Activated T-helper 2 cell treated with anti-CD3 and anti-CD28 coated beads, Interferon-gamma antibody, Interleukin-2, Interleukin-4, amounts not matched to agents 10 μg/mL and 5 μg/mL and 100 μg/mL, durations not matched to agents 14 hours and 24 hours and 36 hours (primary cell): ENCODE data around the gene MYCBP. TPM values are rescaled to one million over a fixed set of nuclear protein-coding genes. Genes with fewer than 3 reads are reported as not detected.

ENCODE experiments used
- DNase-seq: peaks from one replicate; pipeline ENCODE4 v3.0.0; 2021; ENCODE audit warnings: low spot score
- H3K27ac Mint-ChIP-seq: one replicate; pipeline ENCODE4 v1.8.0; 2021; ENCODE audit warnings: mixed read lengths
- H3K27me3 Mint-ChIP-seq: one replicate; pipeline ENCODE4 v1.8.0; 2021; ENCODE audit warnings: low read depth, mixed read lengths
- H3K36me3 Mint-ChIP-seq: one replicate; pipeline ENCODE4 v1.8.0; 2021; ENCODE audit warnings: low read depth, mixed read lengths
- H3K4me1 Mint-ChIP-seq: one replicate; pipeline ENCODE4 v1.8.0; 2021; ENCODE audit warnings: low read depth, mixed read lengths
- H3K4me3 Mint-ChIP-seq: one replicate; pipeline ENCODE4 v1.8.0; 2021; ENCODE audit warnings: low read depth, mild to moderate bottlenecking, moderate library complexity, mixed read lengths
- H3K9me3 Mint-ChIP-seq: one replicate; pipeline ENCODE4 v1.8.0; 2021; ENCODE audit warnings: mixed read lengths
- intact Hi-C: fragments of 100-400 bp; cut with micrococcal nuclease; formaldehyde crosslinking; loops from one replicate; pipeline ENCODE4 v1.15.1; 2023
- total RNA-seq: library from RNA; stranded (reverse); gene quantifications from 2 replicates; pipeline ENCODE4 v1.2.3, GENCODE V29; 2022

The MYCBP gene
- total RNA-seq, 1 donor from 2014 or later: 34.9 TPM

DNA sequence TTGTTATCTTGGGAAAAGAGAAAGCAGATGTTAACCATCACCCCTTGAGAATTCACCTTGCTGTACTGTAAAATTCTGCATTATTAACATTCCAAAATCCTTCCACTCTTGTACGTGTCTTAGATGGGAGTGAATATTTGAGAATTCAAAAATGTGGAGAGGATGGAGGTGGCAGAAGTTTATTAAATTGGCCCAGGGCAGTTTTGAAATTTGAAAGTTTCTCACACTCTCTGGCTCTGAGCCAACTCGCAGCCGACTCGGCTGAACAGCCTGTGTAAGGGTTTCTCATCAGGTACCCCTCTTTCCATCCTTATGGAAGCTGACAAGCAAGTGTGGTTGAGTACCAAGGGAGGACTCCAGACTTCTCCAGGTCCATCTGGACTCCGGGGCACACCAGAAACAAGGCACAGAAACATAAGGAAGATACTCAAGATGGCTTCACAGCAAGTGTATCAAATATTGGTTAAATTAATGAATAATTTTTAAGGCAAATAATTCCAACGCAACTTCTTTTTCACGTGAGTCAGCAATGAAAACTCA, 58.6 kb downstream of the MYCBP start:
- Mint-ChIP-seq H3K27ac (no peak overlapping the region), H3K27me3 (peaks cover 65% of the 10 kb centered on the region), H3K4me3 (no peak overlapping the region), H3K36me3 (no peaks in the 10 kb centered on the region), H3K4me1 (peaks cover 10% of the 10 kb centered on the region), H3K9me3 (no peaks in the 10 kb centered on the region)
- DNase-seq: no peak
- intact Hi-C loops: no loop called here

- Mint-ChIP-seq H3K36me3 (no peaks in the 10 kb centered on the region), H3K27ac (no peak overlapping the region), H3K27me3 (peaks cover 66% of the 10 kb centered on the region), H3K4me1 (peaks cover 10% of the 10 kb centered on the region), H3K9me3 (no peaks in the 10 kb centered on the region), H3K4me3 (no peak overlapping the region)
- DNase-seq: no peak
- intact Hi-C loops: no loop called here
Observed at GRCh38 chr1:38812981-38813380, 60.2 kb downstream of the MYCBP start.

Other genes starting within 250 kb of the MYCBP start
- 13.3 and 14.2 TPM in 2 replicates for gene RRAGC, start 13.6 kb downstream of the MYCBP start, total RNA-seq
- gene GJA9, start 8.2 kb upstream of the MYCBP start, total RNA-seq: not detected in 2 replicates
- not detected in 2 replicates for gene RHBDL2, start 68.5 kb upstream of the MYCBP start, total RNA-seq
- 68.6 and 69.7 TPM in 2 replicates for gene AKIRIN1, start 117.9 kb upstream of the MYCBP start, total RNA-seq
- 173 and 188 TPM in 2 replicates for gene NDUFS5, start 153.0 kb upstream of the MYCBP start, total RNA-seq